ENCODE measurements around the gene EXTL2. TPM values are rescaled to one million over a fixed set of nuclear protein-coding genes. Genes with fewer than 3 reads are reported as not detected.

Gene EXTL2
- total and polyA plus RNA-seq, 9 of the 15 experiments (the other 6 are each of a cell fraction or from before 2014, with no cell fraction given), result 8.5 to 40.7 (median 26.0) TPM

DNA sequence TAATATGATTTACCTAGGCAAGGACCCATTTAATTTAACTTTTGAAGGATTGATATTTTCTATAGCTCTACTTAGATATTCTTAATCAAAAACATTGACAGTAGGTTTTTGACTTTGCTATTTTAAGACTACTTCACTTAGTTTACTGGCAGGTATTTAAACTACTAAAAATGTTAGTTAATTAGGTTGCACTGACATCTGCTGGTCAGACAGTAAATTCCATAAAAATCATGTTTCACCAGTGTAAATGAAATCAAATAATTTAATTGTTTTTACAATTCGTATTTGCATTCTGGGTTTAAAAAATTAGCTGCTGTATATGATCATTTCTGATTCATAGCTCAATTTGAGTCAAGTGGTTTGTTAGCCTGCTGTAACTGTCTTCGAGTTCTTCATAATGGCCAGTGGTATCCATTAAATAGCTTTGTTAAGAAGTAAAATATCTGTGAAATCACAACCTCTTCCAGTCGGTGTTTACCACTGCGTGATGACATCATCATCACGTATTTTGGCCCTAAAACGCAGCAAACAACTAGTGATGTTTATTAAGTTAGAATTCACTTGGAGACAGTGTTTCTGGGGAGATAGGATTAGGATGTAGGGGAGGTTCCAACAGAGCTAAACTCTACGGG lies 26.2 kb downstream of the EXTL2 start (continued):
- TF ChIP-seq, protein P1, sequence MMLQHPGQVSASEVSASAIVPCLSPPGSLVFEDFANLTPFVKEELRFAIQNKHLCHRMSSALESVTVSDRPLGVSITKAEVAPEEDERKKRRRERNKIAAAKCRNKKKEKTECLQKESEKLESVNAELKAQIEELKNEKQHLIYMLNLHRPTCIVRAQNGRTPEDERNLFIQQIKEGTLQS (IDR thresholded peaks at IDR 0.05), result peak; percentile 89
- TF ChIP-seq, protein P1 (CRISPR knock-in tag; conservative IDR thresholded peaks at IDR 0.05), result no peak
- TF ChIP-seq ZNF253 (CRISPR knock-in tag; conservative IDR thresholded peaks at IDR 0.05), result no peak
- TF ChIP-seq ZFP30 (CRISPR knock-in tag; IDR thresholded peaks at IDR 0.05; ENCODE audit: borderline replicate concordance), result no peak
- TF ChIP-seq REST (IDR thresholded peaks at IDR 0.05; ENCODE audit: borderline replicate concordance), result peak; percentile 64; the same call in 1 of the 2 replicates
- TF ChIP-seq REST (CRISPR knock-in tag; IDR thresholded peaks at IDR 0.05; ENCODE audit: low read depth), result no peak
- TF ChIP-seq, protein P2, sequence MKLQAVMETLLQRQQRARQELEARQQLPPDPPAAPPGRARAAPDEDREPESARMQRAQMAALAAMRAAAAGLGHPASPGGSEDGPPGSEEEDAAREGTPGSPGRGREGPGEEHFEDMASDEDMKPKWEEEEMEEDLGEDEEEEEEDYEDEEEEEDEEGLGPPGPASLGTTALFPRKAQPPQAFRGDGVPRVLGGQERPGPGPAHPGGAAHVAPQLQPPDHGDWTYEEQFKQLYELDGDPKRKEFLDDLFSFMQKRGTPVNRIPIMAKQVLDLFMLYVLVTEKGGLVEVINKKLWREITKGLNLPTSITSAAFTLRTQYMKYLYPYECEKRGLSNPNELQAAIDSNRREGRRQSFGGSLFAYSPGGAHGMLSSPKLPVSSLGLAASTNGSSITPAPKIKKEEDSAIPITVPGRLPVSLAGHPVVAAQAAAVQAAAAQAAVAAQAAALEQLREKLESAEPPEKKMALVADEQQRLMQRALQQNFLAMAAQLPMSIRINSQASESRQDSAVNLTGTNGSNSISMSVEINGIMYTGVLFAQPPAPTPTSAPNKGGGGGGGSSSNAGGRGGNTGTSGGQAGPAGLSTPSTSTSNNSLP (IDR thresholded peaks at IDR 0.05; ENCODE audit: borderline replicate concordance, low read depth, low read length), result 0 out of 2 replicates have a peak, but pooled peaks have one; percentile 19
- TF ChIP-seq ZBTB5 (IDR thresholded peaks at IDR 0.05), result no peak
- no peak for TF ChIP-seq ATF6 (CRISPR knock-in tag; IDR thresholded peaks at IDR 0.05)
- TF ChIP-seq SMC3 (conservative IDR thresholded peaks at IDR 0.05; ENCODE audit: insufficient read depth, low read depth, low read length), result peak; percentile 43
- no peak for TF ChIP-seq RFX5 (IDR thresholded peaks at IDR 0.05; ENCODE audit: low read depth, low read length)
